Measurements from ENCODE around the gene MARS1.

MARS1 gene

GRCh38 chr12:57458665-57459054 is 29.2 kb upstream of the MARS1 start:
- DNase-seq (ENCODE audit: low read depth in 2 of 2) = no peak

- peak; percentile 77 to 90 for DNase-seq (ENCODE audit: low read depth in 2 of 2)
Observed at GRCh38 chr12:57459055-57459749, 28.7 kb upstream of the MARS1 start.

- no peak for DNase-seq (ENCODE audit: low read depth in 2 of 2)
Observed at GRCh38 chr12:57459750-57460467, 28.0 kb upstream of the MARS1 start, which contains the start of gene GLI1. Gene GLI1 (plus strand): TSS chr12:57459785. CDS start chr12:57463692, 3,907 bp downstream.

GRCh38 chr12:57460468-57460784 is 27.4 kb upstream of the MARS1 start:
- DNase-seq (ENCODE audit: low read depth in 2 of 2) = no peak

- DNase-seq (ENCODE audit: low read depth in 2 of 2) = no peak
Observed at GRCh38 chr12:57460841-57461275, 27.0 kb upstream of the MARS1 start.

GRCh38 chr12:57461276-57461916 is 26.5 kb upstream of the MARS1 start:
- no peak for DNase-seq (ENCODE audit: low read depth in 2 of 2)

- no peak for DNase-seq (ENCODE audit: low read depth in 2 of 2)
Observed at GRCh38 chr12:57461917-57462250, 26.0 kb upstream of the MARS1 start.

GRCh38 chr12:57462251-57462911 is 25.5 kb upstream of the MARS1 start:
- DNase-seq (ENCODE audit: low read depth in 2 of 2) = peak; percentile 64 to 83

GRCh38 chr12:57462912-57463253 is 25.0 kb upstream of the MARS1 start:
- no peak for DNase-seq (ENCODE audit: low read depth in 2 of 2)

GRCh38 chr12:57464569-57464968 is 23.3 kb upstream of the MARS1 start:
- no peak for DNase-seq (ENCODE audit: low read depth in 2 of 2)

GRCh38 chr12:57465030-57465746 is 22.7 kb upstream of the MARS1 start:
- no peak for DNase-seq (ENCODE audit: low read depth in 2 of 2)

GRCh38 chr12:57465747-57466505 is 21.9 kb upstream of the MARS1 start:
- no peak for DNase-seq (ENCODE audit: low read depth in 2 of 2)

GRCh38 chr12:57467212-57467874 is 20.5 kb upstream of the MARS1 start:
- DNase-seq (ENCODE audit: low read depth in 2 of 2) = no peak

GRCh38 chr12:57467915-57468314 is 20.0 kb upstream of the MARS1 start:
- no peak for DNase-seq (ENCODE audit: low read depth in 2 of 2)

GRCh38 chr12:57469296-57470164 is 18.3 kb upstream of the MARS1 start:
- DNase-seq (ENCODE audit: low read depth in 2 of 2) = no peak

GRCh38 chr12:57470286-57470969 is 17.4 kb upstream of the MARS1 start:
- no peak for DNase-seq (ENCODE audit: low read depth in 2 of 2)

- no peak for DNase-seq (ENCODE audit: low read depth in 2 of 2)
Observed at GRCh38 chr12:57470970-57471656, 16.8 kb upstream of the MARS1 start.

GRCh38 chr12:57471661-57472060 is 16.2 kb upstream of the MARS1 start:
- DNase-seq (ENCODE audit: low read depth in 2 of 2) = no peak

- no peak for DNase-seq (ENCODE audit: low read depth in 2 of 2)
Observed at GRCh38 chr12:57472391-57472790, 15.5 kb upstream of the MARS1 start.
